Myocyte (in vitro differentiated cells): ENCODE measurements around the gene MTFP1. TPM values are rescaled to one million over a fixed set of nuclear protein-coding genes. Genes with fewer than 3 reads are reported as not detected.
"Not testable (repeated sequence)": the region's sequence is repeated elsewhere in the genome, so short reads cannot be mapped to it uniquely, and the experiment has no call there.

ENCODE experiments used
- DNase-seq: peaks from one replicate; pipeline ENCODE4 v3.0.0-alpha.2; 2012; ENCODE audit warnings: low read depth
- total RNA-seq: library from RNA; depleted of rRNA; stranded (reverse); fragments of >200 nt; gene quantifications from 2 replicates; pipeline ENCODE4 v1.2.3, GENCODE V29; 2014

MTFP1 gene
- total RNA-seq, 1 donor from 2014 or later = 16.3 TPM

GRCh38 chr22:30452861-30453260, 27.3 kb downstream of the MTFP1 start:
- DNase-seq = no peak

GRCh38 chr22:30453731-30454510, 28.4 kb downstream of the MTFP1 start:
- DNase-seq = peak; percentile 16

GRCh38 chr22:30455075-30455840, 29.7 kb downstream of the MTFP1 start:
- DNase-seq = no peak

GRCh38 chr22:30457981-30458380, 32.4 kb downstream of the MTFP1 start:
- no peak for DNase-seq

- peak; percentile 46 for DNase-seq
These were observed 33.8 kb downstream of the MTFP1 start for GRCh38 chr22:30459181-30460052.

GRCh38 chr22:30460147-30460546, 34.6 kb downstream of the MTFP1 start:
- no peak for DNase-seq

GRCh38 chr22:30460555-30460954, 35.0 kb downstream of the MTFP1 start:
- not testable (repeated sequence) for DNase-seq

- DNase-seq = no peak
These were observed 43.6 kb downstream of the MTFP1 start for GRCh38 chr22:30469165-30469564.

GRCh38 chr22:30470655-30471054, 45.1 kb downstream of the MTFP1 start:
- no peak for DNase-seq

- DNase-seq = no peak
These were observed 46.2 kb downstream of the MTFP1 start, which contains the start of gene SEC14L3 for GRCh38 chr22:30471616-30472318. TSS of gene SEC14L3 (minus strand) at chr22:30472017. CDS start at chr22:30471958, 59 bp downstream.

- no peak for DNase-seq
These were observed 47.6 kb downstream of the MTFP1 start for GRCh38 chr22:30472994-30473720.

- no peak for DNase-seq
These were observed 48.6 kb downstream of the MTFP1 start for GRCh38 chr22:30474121-30474520.

GRCh38 chr22:30474683-30475424, 49.3 kb downstream of the MTFP1 start:
- no peak for DNase-seq

Other genes with a start within 250 kb of the MTFP1 start
- gene LIF, start 179.0 kb upstream of the MTFP1 start, total RNA-seq = 13.5 and 14.8 TPM in 2 replicates
- not detected in 2 replicates for gene OSM, start 158.9 kb upstream of the MTFP1 start, total RNA-seq
- 11.3 and 13.3 TPM in 2 replicates for gene CASTOR1, start 136.3 kb upstream of the MTFP1 start, total RNA-seq
- 18.1 and 19.8 TPM in 2 replicates for gene TBC1D10A, start 98.8 kb upstream of the MTFP1 start, total RNA-seq
- gene SF3A1, start 68.9 kb upstream of the MTFP1 start, total RNA-seq = 39.8 and 50.2 TPM in 2 replicates
- 2.6 and 3.4 TPM in 2 replicates for gene CCDC157, start 68.8 kb upstream of the MTFP1 start, total RNA-seq
- gene RNF215, start 38.4 kb upstream of the MTFP1 start, total RNA-seq = 20.1 and 28.3 TPM in 2 replicates
- gene SEC14L2, start 28.8 kb upstream of the MTFP1 start, total RNA-seq = 3.4 and 12.2 TPM in 2 replicates
- gene SEC14L3, start 46.2 kb downstream of the MTFP1 start, total RNA-seq = not detected in 2 replicates
- 0.10 TPM in 1 of 2 replicates, not detected in the other for gene SEC14L4, start 79.9 kb downstream of the MTFP1 start, total RNA-seq
- gene SEC14L6, start 121.0 kb downstream of the MTFP1 start, total RNA-seq = not detected in 2 replicates
- not detected in 2 replicates for gene GAL3ST1, start 148.9 kb downstream of the MTFP1 start, total RNA-seq
- 56.1 and 69.8 TPM in 2 replicates for gene PES1, start 166.1 kb downstream of the MTFP1 start, total RNA-seq
- 11.7 and 16.7 TPM in 2 replicates for gene TCN2, start 181.4 kb downstream of the MTFP1 start, total RNA-seq
- gene SLC35E4, start 210.0 kb downstream of the MTFP1 start, total RNA-seq = 12.2 and 16.9 TPM in 2 replicates
- gene DUSP18, start 242.1 kb downstream of the MTFP1 start, total RNA-seq = 4.4 and 4.7 TPM in 2 replicates